HepG2 (cell line): Measurements from ENCODE around the gene TNNI3K. TPM values are rescaled to one million over a fixed set of nuclear protein-coding genes. Genes with fewer than 3 reads are reported as not detected.

Experiments
- ATAC-seq: fragments of 200-7000 bp; cut with Tn5 transposase; 3 replicates; pipeline ENCODE4 v1.9.1; 2020; ENCODE audit warnings: mild to moderate bottlenecking, moderate library complexity
- BruUV-seq: library from RNA; stranded (reverse); fragments of 400-500 nt; replicated peaks from 2 replicates; lab custom pipeline; 2021; lab: Mats Ljungman, UMichigan
- CTCF ChIA-PET: fragments of 300-600 bp; formaldehyde crosslinking; extraction: SDS; loops from one replicate; lab custom pipeline; 2021; ENCODE audit warnings: low total read pairs, inconsistent platforms, low intra/inter-chr PET ratio; lab: Yijun Ruan, JAX
- POLR2A ChIA-PET: fragments of 350-600 bp; sonication (Branson Sonifier 250); formaldehyde crosslinking; loops from one replicate; lab custom pipeline; 2020; ENCODE audit warnings: antibody characterized with exemption, inconsistent platforms; lab: Yijun Ruan, JAX
- DNase-seq: peaks from one replicate; pipeline ENCODE4 v3.0.0-alpha.2; 2015; ENCODE audit warnings: low spot score
- FAIRE-seq: peaks from 3 replicates; lab custom pipeline; 2011; peaks lifted over from hg19 to GRCh38; lab: Jason Lieb, UNC
- H2AFZ ChIP-seq: one replicate; pipeline ENCODE4 v1.6.1; 2011; ENCODE audit warnings: low read length, inconsistent platforms
- H3K27ac ChIP-seq: fragments of 300-600 bp; 3 replicates; pipeline ENCODE4 v1.8.0; 2011; ENCODE audit warnings: mixed run types, mild to moderate bottlenecking, mixed read lengths, low read length, inconsistent platforms; ENCODE audit not compliant: insufficient read depth; ENCODE audit errors: extremely low read length
- H3K27me3 ChIP-seq, 2 experiments: fragments of 200-600 bp in 1 of 2; 2 replicates in 1 of 2; 3 replicates in 1 of 2; pipeline versions ENCODE4 v1.6.0 to v1.8.0; 2011; ENCODE audit warnings: low read length in 2 of 2, mild to moderate bottlenecking in 2 of 2, moderate library complexity in 2 of 2, inconsistent platforms in 1 of 2; ENCODE audit not compliant: insufficient read depth in 2 of 2, control insufficient read depth in 1 of 2
- H3K36me3 ChIP-seq, 2 experiments: fragments of 200-600 bp in 1 of 2; replicated peaks in 1 of 2; 2 replicates in 1 of 2; 3 replicates in 1 of 2; pipeline versions ENCODE4 v1.5.1 to v1.8.0; 2011; ENCODE audit warnings: low read length in 2 of 2, inconsistent platforms in 1 of 2; ENCODE audit not compliant: insufficient read depth in 2 of 2, control insufficient read depth in 1 of 2
- H3K4me1 ChIP-seq: 2 replicates; pipeline ENCODE4 v1.5.1; 2012; ENCODE audit warnings: low read length, inconsistent platforms; ENCODE audit not compliant: insufficient read depth
- H3K4me2 ChIP-seq: 2 replicates; pipeline ENCODE4 v1.6.0; 2011; ENCODE audit warnings: low read depth, low read length, inconsistent platforms
- H3K4me3 ChIP-seq, 3 experiments: fragments of 200-600 bp in 1 of 3; sonication (generic), shearing (Covaris generic) in 1 of 3; replicated peaks in 1 of 3; 2 replicates each; pipeline ENCODE4 v1.5.1; 2011 to 2016; ENCODE audit warnings: low read length in 3 of 3, inconsistent platforms in 2 of 3, low read depth in 2 of 3, mild to moderate bottlenecking in 2 of 3, control low read depth in 1 of 3, mixed read lengths in 1 of 3; ENCODE audit not compliant: insufficient read depth in 1 of 3
- H3K79me2 ChIP-seq: one replicate; pipeline ENCODE4 v1.6.1; 2011; ENCODE audit warnings: low read length, inconsistent platforms; ENCODE audit not compliant: insufficient read depth
- H3K9ac ChIP-seq: 2 replicates; pipeline ENCODE4 v1.6.0; 2011; ENCODE audit warnings: mild to moderate bottlenecking, low read depth, low read length, inconsistent platforms; ENCODE audit not compliant: insufficient read depth
- H3K9me3 ChIP-seq: 2 replicates; pipeline ENCODE4 v1.5.1; 2012; ENCODE audit warnings: mild to moderate bottlenecking, low read length
- H4K20me1 ChIP-seq: 2 replicates; pipeline ENCODE4 v1.6.0; 2011; ENCODE audit warnings: inconsistent platforms, mild to moderate bottlenecking, low read length, moderate library complexity; ENCODE audit not compliant: insufficient read depth
- GPN1 ChIP-seq: sonication (generic); formaldehyde crosslinking; IDR thresholded peaks from 2 replicates; pipeline ENCODE4 v1.5.1; 2020; ENCODE audit warnings: missing genetic modification reagents, borderline replicate concordance
- KMT2A ChIP-seq: sonication (generic); formaldehyde crosslinking; IDR thresholded peaks from 2 replicates; pipeline ENCODE4 v1.4.0; 2020; ENCODE audit warnings: missing genetic modification reagents
- NFIB ChIP-seq: sonication (generic); formaldehyde crosslinking; IDR thresholded peaks from 2 replicates; pipeline ENCODE4 v1.9.0; 2021; ENCODE audit warnings: missing genetic modification reagents, mild to moderate bottlenecking, borderline replicate concordance
- NR2F2 ChIP-seq: IDR thresholded peaks from 2 replicates; pipeline ENCODE4 v1.6.1; 2012; ENCODE audit warnings: low read depth, inconsistent platforms, borderline replicate concordance
- PHF5A ChIP-seq: IDR thresholded peaks from one replicate; pipeline ENCODE4 v1.6.1; 2018; ENCODE audit warnings: low read depth, missing genetic modification reagents; ENCODE audit not compliant: unreplicated experiment
- RORA ChIP-seq: sonication (generic); formaldehyde crosslinking; IDR thresholded peaks from 2 replicates; pipeline ENCODE4 v1.5.0; 2020; ENCODE audit warnings: mild to moderate bottlenecking, missing genetic modification reagents, moderate library complexity
- TGIF2 ChIP-seq: IDR thresholded peaks from 2 replicates; pipeline ENCODE4 v1.6.1; 2016; ENCODE audit warnings: control low read depth, missing compliant biosample characterization
- ZFP82 ChIP-seq: sonication (generic); formaldehyde crosslinking; IDR thresholded peaks from 2 replicates; pipeline ENCODE4 v1.5.1; 2020; ENCODE audit warnings: mild to moderate bottlenecking, missing genetic modification reagents, borderline replicate concordance
- ZNF256 ChIP-seq: sonication (generic); formaldehyde crosslinking; conservative IDR thresholded peaks from 2 replicates; pipeline ENCODE4 v1.4.0; 2020; ENCODE audit warnings: missing genetic modification reagents
- ZNF282 ChIP-seq: fragments of 450-650 bp; IDR thresholded peaks from 2 replicates; pipeline ENCODE4 v1.6.1; 2018; ENCODE audit not compliant: partially characterized antibody
- ZNF589 ChIP-seq: sonication (generic); formaldehyde crosslinking; conservative IDR thresholded peaks from 2 replicates; pipeline ENCODE4 v1.8.0; 2022; ENCODE audit warnings: mild to moderate bottlenecking, moderate library complexity, missing genetic modification reagents
- ZNF816 ChIP-seq: sonication (generic); formaldehyde crosslinking; IDR thresholded peaks from 2 replicates; pipeline ENCODE4 v1.8.0; 2022; ENCODE audit warnings: missing genetic modification reagents, mild to moderate bottlenecking, borderline replicate concordance
- ZSCAN21 ChIP-seq: sonication (generic); formaldehyde crosslinking; IDR thresholded peaks from 2 replicates; pipeline ENCODE4 v1.8.0; 2022; ENCODE audit warnings: mild to moderate bottlenecking, missing genetic modification reagents, moderate library complexity, borderline replicate concordance
- in situ Hi-C: cut with HindIII; loops from 2 replicates; pipeline ENCODE4 v1.10.0; 2017; ENCODE audit warnings: low pct_unique_long_range_greater_than_20kb; ENCODE audit not compliant: extremely low pct_ligation_motif_present
- intact Hi-C: fragments of 100-400 bp; cut with micrococcal nuclease; formaldehyde crosslinking; loops from one replicate; pipeline ENCODE4 v1.10.0; 2022; ENCODE audit not compliant: unreplicated experiment
- polyA plus RNA-seq, 8 experiments: library from polyadenylated mRNA; depleted of rRNA in 3 of 8; stranded (reverse) in 7 of 8; unstranded in 1 of 8; fragments of >200 nt; fragmentation: Illumina TruSeq in 4 of 8; extraction: Trizol in 4 of 8; gene quantifications; 2 replicates each; pipeline versions ENCODE4 v1.2.1 to v1.2.3, GENCODE V29; 2011 to 2016; ENCODE audit warnings: low read depth in 4 of 8, missing spikeins in 1 of 8, mixed read lengths in 1 of 8; ENCODE audit not compliant: insufficient read depth in 1 of 8
- total RNA-seq, 5 experiments: library from RNA; depleted of rRNA; stranded (reverse); fragments of >200 nt; fragmentation: Illumina TruSeq; extraction: Trizol; gene quantifications; 2 replicates each; pipeline ENCODE4 v1.2.3, GENCODE V29; 2016; ENCODE audit warnings: low read depth in 1 of 5
- TF ChIP-seq, protein P1 (sequence below): sonication (generic); formaldehyde crosslinking; IDR thresholded peaks from 2 replicates; pipeline ENCODE4 v1.4.0; 2020; ENCODE audit warnings: missing genetic modification reagents
- TF ChIP-seq, protein P2 (sequence below): sonication (generic); formaldehyde crosslinking; IDR thresholded peaks from 2 replicates; pipeline ENCODE4 v1.4.0; 2020; ENCODE audit warnings: mild to moderate bottlenecking, missing genetic modification reagents

TNNI3K gene
- total and polyA plus RNA-seq, 2 of the 13 experiments (the other 11 are each of a cell fraction or from before 2014, with no cell fraction given): 1.1 TPM; not detected in 1

DNA sequence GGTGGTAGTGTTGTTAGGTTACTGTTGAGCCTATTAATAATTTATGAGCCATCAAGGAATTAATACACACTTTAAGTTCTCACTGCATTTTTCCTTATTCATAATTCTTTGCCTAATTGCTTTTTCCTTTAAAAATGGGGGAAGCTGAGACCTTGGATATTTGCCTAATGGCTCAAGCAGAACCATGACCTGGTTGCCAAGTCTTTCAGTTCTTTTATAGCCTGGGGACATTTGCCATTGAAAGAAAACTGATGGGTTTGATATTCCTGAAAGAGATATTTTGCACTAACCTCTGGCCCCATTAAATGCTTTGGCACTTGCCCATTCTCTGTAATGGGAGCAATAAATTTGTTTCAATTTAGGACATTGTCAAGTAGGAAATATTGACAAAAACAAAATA lies 295.7 kb downstream of the TNNI3K start:
- in situ Hi-C loops (no loop called here), intact Hi-C loops (no loop called here)
- Histone ChIP-seq H4K20me1 (no peaks in the 10 kb centered on the region), H3K27me3 (no peaks in the 10 kb centered on the region), H3K79me2 (no peaks in the 10 kb centered on the region), H3K9me3 (no peaks in the 10 kb centered on the region), H3K36me3 (no peaks in the 10 kb centered on the region), H3K27ac (no peak overlapping the region), H3K4me3 (no peak overlapping the region), H3K4me1 (no peaks in the 10 kb centered on the region), H2AFZ (no peak overlapping the region), H3K9ac (no peak overlapping the region), H3K4me2 (no peak overlapping the region)
- DNase-seq (no peak), ATAC-seq (no peak), FAIRE-seq (no peak)
- no peak for TF ChIP-seq GPN1
- no peak for TF ChIP-seq KMT2A
- TF ChIP-seq ZNF282: no peak
- TF ChIP-seq ZNF256 (CRISPR knock-in tag): no peak
- TF ChIP-seq ZNF816 (CRISPR knock-in tag): no peak
- no peak for TF ChIP-seq NR2F2
- TF ChIP-seq TGIF2 (CRISPR knock-in tag): no peak
- no peak for TF ChIP-seq ZSCAN21 (CRISPR knock-in tag)
- no peak for TF ChIP-seq ZNF589 (CRISPR knock-in tag)
- no peak for TF ChIP-seq ZFP82 (CRISPR knock-in tag)
- no peak for TF ChIP-seq PHF5A (CRISPR knock-in tag)
- no peak for TF ChIP-seq NFIB
- TF ChIP-seq RORA: no peak
- TF ChIP-seq, protein P1, sequence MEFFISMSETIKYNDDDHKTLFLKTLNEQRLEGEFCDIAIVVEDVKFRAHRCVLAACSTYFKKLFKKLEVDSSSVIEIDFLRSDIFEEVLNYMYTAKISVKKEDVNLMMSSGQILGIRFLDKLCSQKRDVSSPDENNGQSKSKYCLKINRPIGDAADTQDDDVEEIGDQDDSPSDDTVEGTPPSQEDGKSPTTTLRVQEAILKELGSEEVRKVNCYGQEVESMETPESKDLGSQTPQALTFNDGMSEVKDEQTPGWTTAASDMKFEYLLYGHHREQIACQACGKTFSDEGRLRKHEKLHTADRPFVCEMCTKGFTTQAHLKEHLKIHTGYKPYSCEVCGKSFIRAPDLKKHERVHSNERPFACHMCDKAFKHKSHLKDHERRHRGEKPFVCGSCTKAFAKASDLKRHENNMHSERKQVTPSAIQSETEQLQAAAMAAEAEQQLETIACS: no peak
- TF ChIP-seq, protein P2, sequence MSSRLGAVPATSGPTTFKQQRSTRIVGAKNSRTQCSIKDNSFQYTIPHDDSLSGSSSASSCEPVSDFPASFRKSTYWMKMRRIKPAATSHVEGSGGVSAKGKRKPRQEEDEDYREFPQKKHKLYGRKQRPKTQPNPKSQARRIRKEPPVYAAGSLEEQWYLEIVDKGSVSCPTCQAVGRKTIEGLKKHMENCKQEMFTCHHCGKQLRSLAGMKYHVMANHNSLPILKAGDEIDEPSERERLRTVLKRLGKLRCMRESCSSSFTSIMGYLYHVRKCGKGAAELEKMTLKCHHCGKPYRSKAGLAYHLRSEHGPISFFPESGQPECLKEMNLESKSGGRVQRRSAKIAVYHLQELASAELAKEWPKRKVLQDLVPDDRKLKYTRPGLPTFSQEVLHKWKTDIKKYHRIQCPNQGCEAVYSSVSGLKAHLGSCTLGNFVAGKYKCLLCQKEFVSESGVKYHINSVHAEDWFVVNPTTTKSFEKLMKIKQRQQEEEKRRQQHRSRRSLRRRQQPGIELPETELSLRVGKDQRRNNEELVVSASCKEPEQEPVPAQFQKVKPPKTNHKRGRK (CRISPR knock-in tag): no peak
- no TSS peak for BruUV-seq
- ChIA-PET CTCF (no interaction called here), POLR2A (no interaction called here)
